ENCODE measurements around the gene LIMS2. TPM values are rescaled to one million over a fixed set of nuclear protein-coding genes. Genes with fewer than 3 reads are reported as not detected.

LIMS2 gene
- polyA plus RNA-seq, 2 of the 4 experiments (the other 2 are of a cell fraction): 1.2 to 6.1 TPM

GRCh38 chr2:127614246-127614645 lies 61.1 kb downstream of the LIMS2 start:
- H3K4me1 ChIP-seq: no peaks in the 10 kb centered on the region
- no peak overlapping the region for H3K4me3 ChIP-seq
- H3K27ac ChIP-seq: no peak overlapping the region
- DNase-seq (ENCODE audit: low read depth in 1 of 2, low spot score in 1 of 2) (no peak), ATAC-seq (no peak), FAIRE-seq (no peak)
- no peak for TF ChIP-seq ZNF302 (CRISPR knock-in tag; IDR thresholded peaks at IDR 0.05)
- no peak for TF ChIP-seq ATOH8 (CRISPR knock-in tag; IDR thresholded peaks at IDR 0.05; ENCODE audit: low read depth)
- TF ChIP-seq E2F6 (IDR thresholded peaks at IDR 0.05; ENCODE audit: borderline replicate concordance, low read depth): no peak
- no peak for TF ChIP-seq RFX5 (IDR thresholded peaks at IDR 0.05)
- no peak for TF ChIP-seq HOXB13 (CRISPR knock-in tag; IDR thresholded peaks at IDR 0.05; ENCODE audit: low read depth)
- no peak for TF ChIP-seq CTCF (IDR thresholded peaks at IDR 0.05)
- TF ChIP-seq CHD2 (IDR thresholded peaks at IDR 0.05; ENCODE audit: low read length, partially characterized antibody): no peak
- no peak for TF ChIP-seq FOXS1 (CRISPR knock-in tag; IDR thresholded peaks at IDR 0.05)
- no peak for TF ChIP-seq BCL3 (IDR thresholded peaks at IDR 0.05)
- TF ChIP-seq NPAS2 (CRISPR knock-in tag; IDR thresholded peaks at IDR 0.05; ENCODE audit: borderline replicate concordance): no peak
- no peak for TF ChIP-seq CBX2 (IDR thresholded peaks at IDR 0.05; ENCODE audit: borderline replicate concordance, low read depth)
- no peak for TF ChIP-seq SMC3 (IDR thresholded peaks at IDR 0.05)
- TF ChIP-seq PBX3 (IDR thresholded peaks at IDR 0.05): no peak
- no peak for TF ChIP-seq KDM1A (IDR thresholded peaks at IDR 0.05; ENCODE audit: low read depth)
- TF ChIP-seq ZFP36 (IDR thresholded peaks at IDR 0.05; ENCODE audit: borderline replicate concordance, partially characterized antibody): no peak
- TF ChIP-seq CEBPB (IDR thresholded peaks at IDR 0.05): no peak
- no peak for TF ChIP-seq RAD21 (conservative IDR thresholded peaks at IDR 0.05 in 1 of 2, IDR thresholded peaks at IDR 0.05 in 1 of 2)
- TF ChIP-seq HOXA7 (CRISPR knock-in tag; IDR thresholded peaks at IDR 0.05): no peak
- TF ChIP-seq HEYL (CRISPR knock-in tag; IDR thresholded peaks at IDR 0.05): no peak
- WGBS (ENCODE audit: missing lambda C conversion rate): 26% methylated on average over 2 of the region's 2 CpGs
- ChIA-PET POLR2A (no interaction called here), CTCF (interaction anchor here (1.0 to 1.3 kb wide), 4 partner anchors 10 to 35 kb away, joined by 3 to 7 read pairs (median 3); no protein-coding TSS in a partner anchor)
- H3K9me3 ChIP-seq: peaks cover 33% of the 10 kb centered on the region
- no peak overlapping the region for H3K4me2 ChIP-seq

GRCh38 chr2:127612111-127612822 lies 63.1 kb downstream of the LIMS2 start:
- Histone ChIP-seq H3K4me2 (no peak overlapping the region), H3K9me3 (peaks cover 33% of the 10 kb centered on the region), H3K4me1 (no peaks in the 10 kb centered on the region), H3K4me3 (no peak overlapping the region), H3K27ac (no peak overlapping the region)
- POLR2A ChIA-PET: interaction anchor here (0.5 kb wide), 1 partner anchor 280 kb away, joined by 6 read pairs; no protein-coding TSS in a partner anchor
- ATAC-seq: no peak
- no peak for DNase-seq (ENCODE audit: low read depth in 1 of 2, low spot score in 1 of 2)
- TF ChIP-seq GATA3 (IDR thresholded peaks at IDR 0.05; ENCODE audit: borderline replicate concordance) (no peak), MAZ (IDR thresholded peaks at IDR 0.05; ENCODE audit: borderline replicate concordance, low read depth, low read length) (no peak), FOXS1 (CRISPR knock-in tag; IDR thresholded peaks at IDR 0.05) (no peak), BHLHE40 (IDR thresholded peaks at IDR 0.05; ENCODE audit: low read depth, low read length) (no peak), ZFP36 (IDR thresholded peaks at IDR 0.05; ENCODE audit: borderline replicate concordance, partially characterized antibody) (no peak), TFCP2L1 (CRISPR knock-in tag; IDR thresholded peaks at IDR 0.05) (no peak), PBX3 (IDR thresholded peaks at IDR 0.05) (no peak), HOXB5 (CRISPR knock-in tag; IDR thresholded peaks at IDR 0.05) (no peak), ESRRA (IDR thresholded peaks at IDR 0.05; ENCODE audit: borderline replicate concordance, low read length) (no peak), HOXA7 (CRISPR knock-in tag; IDR thresholded peaks at IDR 0.05) (no peak)
- CTCF ChIA-PET: interaction anchor here (0.5 to 1.4 kb wide), 3 partner anchors 22 to 50 kb away, joined by 3 to 4 read pairs (median 3); no protein-coding TSS in a partner anchor
- no peak for FAIRE-seq
- 37% methylated on average over 9 of the region's 13 CpGs for WGBS (ENCODE audit: missing lambda C conversion rate)
